Measurements from ENCODE around the gene HIBADH.
A peak's percentile ranks its signal among the peaks of the same experiment; 100 is the strongest.
"Not testable (repeated sequence)": the region's sequence is repeated elsewhere in the genome, so short reads cannot be mapped to it uniquely, and the experiment has no call there.

HIBADH gene

GRCh38 chr7:27602766-27603165, 59.9 kb downstream of the HIBADH start:
- no peak for DNase-seq (ENCODE audit: low read depth, low spot score)

DNA sequence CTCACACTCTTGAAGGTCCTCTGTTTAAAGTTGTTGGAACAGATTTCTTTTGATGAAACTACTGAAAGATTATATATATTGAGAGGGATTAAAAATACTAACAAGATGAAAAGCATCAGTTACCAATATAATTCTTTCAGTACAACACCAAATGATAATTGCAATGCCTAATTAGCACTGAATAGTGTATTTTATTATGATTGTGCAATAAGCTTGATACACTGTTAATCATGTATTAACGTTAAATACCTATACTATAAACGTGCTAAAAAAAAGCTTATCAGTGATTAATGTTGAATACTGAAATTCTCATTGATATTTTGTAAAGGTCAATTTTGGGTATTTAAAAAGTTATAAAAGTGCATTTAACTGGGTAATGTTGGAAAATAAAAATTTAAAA, 61.5 kb downstream of the HIBADH start:
- no peak for DNase-seq (ENCODE audit: low read depth, low spot score)

DNA sequence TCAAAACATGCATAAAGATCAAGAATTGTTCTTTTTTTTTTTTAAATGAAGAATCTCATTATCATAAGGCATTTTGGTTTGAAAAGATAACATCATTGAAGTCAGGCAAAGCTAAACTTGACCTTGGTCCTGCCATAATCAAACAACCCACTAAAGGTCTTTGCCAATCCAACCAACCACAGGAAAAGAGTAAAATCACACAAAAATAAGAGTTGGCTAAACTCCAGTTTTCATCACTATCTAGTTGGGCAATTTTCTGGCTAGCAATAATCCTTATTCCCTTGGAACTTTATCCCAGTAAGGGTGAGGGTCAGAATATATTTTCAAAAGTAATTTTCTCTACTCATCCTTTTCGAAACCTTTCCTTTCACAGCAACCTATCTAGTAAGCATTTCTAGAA, 62.4 kb downstream of the HIBADH start:
- no peak for DNase-seq (ENCODE audit: low read depth, low spot score)

DNA sequence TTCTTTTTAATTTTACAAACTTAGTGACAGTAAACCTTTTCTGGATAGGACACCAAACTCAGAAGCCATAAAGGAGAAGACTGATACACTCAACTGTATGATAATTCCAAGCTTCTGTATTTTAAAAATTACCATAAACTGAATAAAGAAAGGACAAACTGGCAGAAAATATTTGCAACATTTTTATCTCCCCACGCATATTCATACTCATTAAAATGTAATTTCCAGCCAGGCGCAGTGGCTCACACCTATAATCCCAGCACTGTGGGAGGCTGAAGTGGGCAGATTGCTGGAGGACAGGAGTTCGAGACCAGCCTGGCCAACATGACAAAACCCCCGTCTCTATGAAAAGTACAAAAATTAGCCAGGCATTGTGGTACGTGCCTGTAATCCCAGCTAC, 67.7 kb downstream of the HIBADH start:
- no peak for DNase-seq (ENCODE audit: low read depth, low spot score)

GRCh38 chr7:27593226-27593625, 69.5 kb downstream of the HIBADH start:
- no peak for DNase-seq (ENCODE audit: low read depth, low spot score)

GRCh38 chr7:27590416-27590815, 72.3 kb downstream of the HIBADH start:
- DNase-seq (ENCODE audit: low read depth, low spot score) = no peak

DNA sequence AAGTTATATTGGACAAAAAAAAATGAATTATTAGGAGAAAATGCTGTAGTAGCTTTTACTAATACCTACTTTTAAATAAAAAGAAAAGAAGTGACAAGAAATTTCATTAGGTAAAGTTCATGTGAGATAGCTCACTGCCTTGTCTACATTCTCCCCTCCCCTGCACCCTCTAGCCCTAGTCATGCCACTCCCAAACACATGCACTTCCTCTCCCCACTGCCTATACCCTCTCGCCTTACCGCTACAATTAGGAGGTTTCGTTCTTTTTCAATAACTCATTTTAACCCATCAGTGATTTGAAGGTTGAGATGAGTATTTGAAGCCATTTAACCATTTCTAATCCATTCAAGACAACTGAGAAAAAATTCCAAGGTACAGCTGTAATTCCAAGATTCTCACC, 75.3 kb downstream of the HIBADH start:
- DNase-seq (ENCODE audit: low read depth, low spot score) = no peak

DNA sequence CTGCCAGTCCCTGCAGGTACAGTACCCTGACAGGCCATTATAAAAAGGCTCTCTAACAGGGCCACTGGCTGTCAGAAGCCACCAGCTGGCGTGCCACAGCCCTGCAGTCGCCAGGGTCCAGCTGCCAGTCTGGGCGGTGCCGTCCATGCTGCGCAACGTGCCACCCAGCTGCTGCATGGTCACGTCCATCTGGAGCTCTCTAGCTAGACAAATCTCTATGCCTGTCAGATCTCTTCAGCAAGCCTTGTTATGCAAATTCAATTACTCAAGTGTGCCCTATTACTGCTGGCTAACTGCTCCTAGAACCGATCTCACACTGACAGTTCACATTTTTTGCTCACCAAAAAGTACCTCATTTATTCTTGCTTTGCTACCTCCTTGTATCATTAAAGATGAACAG, 75.9 kb downstream of the HIBADH start:
- peak; percentile 35 for DNase-seq (ENCODE audit: low read depth, low spot score)

DNA sequence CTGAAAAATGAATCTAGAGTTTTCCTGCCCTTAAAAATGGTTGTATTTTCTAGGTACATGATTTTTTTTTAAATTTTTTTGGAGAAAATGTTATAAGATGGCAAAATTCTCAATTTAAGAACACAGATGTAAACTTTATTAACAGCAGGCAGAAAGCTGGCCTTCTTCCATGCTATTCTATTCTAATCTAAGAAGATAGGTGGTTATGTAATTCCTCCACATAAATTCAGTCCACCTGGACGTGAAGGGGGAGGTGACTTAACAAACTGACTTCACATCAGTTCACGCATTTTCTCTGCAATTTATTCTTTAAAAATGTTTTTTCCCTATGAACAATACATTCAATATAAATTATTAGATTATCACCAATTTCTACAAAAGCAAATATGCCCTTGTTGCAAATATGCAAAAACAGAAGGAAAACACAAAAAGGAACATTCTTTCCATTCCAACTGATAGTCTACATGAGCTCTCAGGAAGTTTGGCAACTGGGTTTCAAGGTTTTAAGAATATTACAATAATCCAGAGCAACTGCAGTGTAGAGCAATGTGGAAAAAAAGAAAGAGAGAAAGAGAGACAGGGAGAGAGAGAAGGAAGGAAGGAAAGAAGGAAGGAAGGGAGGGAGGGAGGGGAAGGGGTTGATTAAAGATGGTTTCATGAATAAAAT, 76.8 kb downstream of the HIBADH start:
- DNase-seq (ENCODE audit: low read depth, low spot score) = no peak

- DNase-seq (ENCODE audit: low read depth, low spot score) = no peak
Observed at GRCh38 chr7:27581906-27582305, 80.8 kb downstream of the HIBADH start.

DNA sequence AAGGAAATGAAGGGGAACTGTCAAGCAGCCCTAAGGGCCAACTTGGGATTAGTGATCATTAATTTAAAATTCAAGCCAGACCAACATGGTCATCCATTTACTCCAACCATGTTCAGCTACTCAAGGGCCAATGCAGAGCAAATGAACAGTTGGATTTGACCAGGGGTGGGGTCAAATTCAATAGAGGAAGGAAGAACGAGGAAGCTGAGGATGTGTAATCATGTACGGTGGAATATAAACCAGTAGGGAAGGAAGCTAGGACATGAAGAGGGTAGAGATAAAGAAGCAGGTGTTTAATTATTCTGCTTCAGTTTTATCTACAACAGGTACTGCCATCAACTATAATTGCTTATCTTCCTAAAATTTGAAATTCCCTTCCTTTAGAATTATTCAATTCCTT, 81.6 kb downstream of the HIBADH start:
- no peak for DNase-seq (ENCODE audit: low read depth, low spot score)

DNA sequence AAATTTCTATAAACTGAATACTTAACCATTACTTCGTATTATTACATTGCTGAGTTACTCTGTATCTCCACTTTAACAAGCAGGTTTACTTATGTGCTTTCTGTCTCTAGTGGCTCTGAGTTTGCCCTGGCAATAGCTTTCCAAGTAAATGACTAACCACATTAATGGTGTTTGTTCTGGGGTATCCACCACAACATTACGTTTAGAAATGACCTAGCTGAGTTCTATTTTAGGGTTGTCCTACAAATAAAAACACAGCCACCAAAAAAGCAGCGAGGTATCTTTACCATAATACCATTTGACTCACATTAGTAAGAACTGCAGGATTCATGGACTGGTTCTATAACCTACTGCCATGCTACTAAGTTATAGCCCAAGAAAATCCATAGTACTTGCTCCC, 83.1 kb downstream of the HIBADH start:
- peak; percentile 17 for DNase-seq (ENCODE audit: low read depth, low spot score)

GRCh38 chr7:27578169-27578568, 84.5 kb downstream of the HIBADH start:
- DNase-seq (ENCODE audit: low read depth, low spot score) = not testable (repeated sequence)

- DNase-seq (ENCODE audit: low read depth, low spot score) = peak; percentile 46
Observed at GRCh38 chr7:27576360-27576944, 86.2 kb downstream of the HIBADH start.

DNA sequence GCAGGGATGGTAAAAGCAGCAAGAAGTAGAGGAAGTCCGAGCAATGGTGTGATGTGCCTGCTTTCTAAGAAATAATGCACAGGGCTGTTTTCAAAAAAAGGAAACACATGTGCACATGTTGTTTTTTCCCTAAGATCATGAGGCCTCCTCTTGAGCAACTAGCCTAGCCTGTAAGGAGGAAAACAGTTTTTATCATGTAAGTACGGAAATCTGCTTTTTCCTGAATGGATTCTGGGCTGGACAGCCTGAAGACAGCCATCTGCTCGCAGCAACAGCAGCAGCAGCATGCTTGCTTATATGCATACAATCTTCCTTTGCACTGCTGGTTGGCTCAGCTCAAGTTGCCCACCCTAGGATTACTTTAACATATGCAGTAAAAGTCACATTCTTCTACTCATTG, 87.1 kb downstream of the HIBADH start:
- no peak for DNase-seq (ENCODE audit: low read depth, low spot score)

GRCh38 chr7:27569106-27569505, 93.6 kb downstream of the HIBADH start:
- no peak for DNase-seq (ENCODE audit: low read depth, low spot score)

DNA sequence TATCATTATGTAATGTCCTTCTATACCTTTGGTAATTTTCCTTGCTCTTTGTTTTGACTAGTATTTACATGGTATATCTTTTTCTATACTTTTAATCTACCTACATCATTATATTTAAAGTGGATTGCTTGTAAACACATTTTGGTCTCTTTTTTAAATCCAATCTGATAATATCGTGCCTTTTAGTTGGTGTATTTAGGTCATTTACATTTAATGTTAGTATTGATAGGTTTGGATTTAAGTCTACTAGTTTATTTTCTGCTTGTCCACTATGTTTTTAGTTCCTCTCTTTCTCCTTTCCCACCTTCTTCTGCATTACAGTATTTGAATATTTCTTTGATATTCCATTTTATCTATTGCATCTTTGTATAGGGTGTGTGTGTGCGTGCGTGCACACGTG, 95.4 kb downstream of the HIBADH start:
- DNase-seq (ENCODE audit: low read depth, low spot score) = no peak

DNA sequence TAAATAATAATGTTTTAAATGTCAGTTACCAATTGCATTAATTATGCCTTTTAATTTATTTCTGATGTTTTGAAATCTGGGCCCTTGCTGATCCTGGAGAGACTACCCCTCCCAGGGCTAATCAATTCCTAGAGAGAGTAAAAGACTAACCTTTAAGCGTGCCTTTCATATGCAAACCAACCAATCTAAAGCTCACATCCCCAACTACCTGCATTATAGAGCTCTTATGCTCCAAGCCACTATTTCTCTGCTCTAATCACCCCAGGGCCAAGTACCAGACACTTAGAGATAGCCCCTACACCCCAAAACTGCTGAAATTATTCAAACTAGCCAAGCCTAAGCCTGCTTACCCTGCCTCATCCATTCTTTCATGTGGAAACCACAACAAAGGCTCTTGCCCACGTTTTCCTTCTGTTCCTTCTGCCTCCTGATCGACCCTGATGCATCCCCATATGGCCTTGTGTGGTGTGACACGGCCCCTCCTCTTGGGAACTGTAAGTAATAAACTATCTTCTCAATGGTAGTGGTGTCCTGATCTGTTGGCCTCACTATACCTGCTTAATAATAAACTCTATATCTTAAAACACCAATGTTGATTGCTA, 97.7 kb downstream of the HIBADH start:
- no peak for DNase-seq (ENCODE audit: low read depth, low spot score)

GRCh38 chr7:27560706-27561235, 101.9 kb downstream of the HIBADH start:
- DNase-seq (ENCODE audit: low read depth, low spot score) = peak; percentile 50

- DNase-seq (ENCODE audit: low read depth, low spot score) = no peak
Observed at GRCh38 chr7:27555670-27556069, 107.0 kb downstream of the HIBADH start.

GRCh38 chr7:27554826-27555225, 107.9 kb downstream of the HIBADH start:
- DNase-seq (ENCODE audit: low read depth, low spot score) = no peak

- DNase-seq (ENCODE audit: low read depth, low spot score) = no peak
Observed at GRCh38 chr7:27553273-27553672, 109.4 kb downstream of the HIBADH start.

DNA sequence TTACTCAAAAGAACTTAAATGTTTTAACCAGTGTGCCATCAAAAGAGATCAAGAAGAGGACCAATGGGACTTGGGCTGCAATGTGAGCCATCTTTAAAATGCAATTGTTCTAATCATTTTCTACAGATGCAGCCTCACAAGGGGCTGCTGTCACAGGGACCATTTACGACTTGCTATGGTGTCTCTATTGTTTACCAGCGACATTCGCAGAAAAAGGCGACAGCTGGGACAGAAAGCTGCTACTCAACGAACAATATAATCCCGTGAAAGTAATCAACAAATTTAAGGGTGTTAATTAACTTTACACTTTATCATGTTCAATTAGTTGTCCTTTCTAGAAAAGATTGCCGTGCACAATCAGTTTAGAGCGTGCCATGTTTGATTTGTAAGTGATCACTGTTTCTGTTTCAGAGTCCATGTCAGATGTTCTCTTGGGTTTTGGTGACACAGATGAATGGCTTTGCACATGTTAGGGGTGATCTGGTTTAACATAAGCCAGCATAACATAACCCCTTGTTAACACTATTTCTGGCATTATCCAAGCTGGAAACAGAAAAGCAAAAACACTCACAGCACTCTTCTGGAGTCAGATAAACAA, 110.8 kb downstream of the HIBADH start:
- DNase-seq (ENCODE audit: low read depth, low spot score) = no peak

Data from astrocyte of the hippocampus (primary cell).